22Rv1 (cell line): ENCODE results near the gene FBXL7.

Experiments
- CTCF ChIP-seq: fragments of 450-650 bp; IDR thresholded peaks from 2 replicates; pipeline ENCODE4 v1.5.1; 2017; ENCODE audit warnings: mild to moderate bottlenecking
- ZFX ChIP-seq: fragments of 450-650 bp; IDR thresholded peaks from 2 replicates; pipeline ENCODE4 v1.6.1; 2017; ENCODE audit warnings: antibody characterized with exemption, borderline replicate concordance

- no peak for TF ChIP-seq CTCF
- TF ChIP-seq ZFX, result no peak
Observed at GRCh38 chr5:15680455-15680854, 180.5 kb downstream of the FBXL7 start.
